HepG2 (cell line): ENCODE data around the gene KRTAP10-5. TPM values are rescaled to one million over a fixed set of nuclear protein-coding genes. Genes with fewer than 3 reads are reported as not detected.

Source experiments
- ATF4 ChIP-seq, 2 experiments: fragments of 450-650 bp in 1 of 2; sonication (generic) in 1 of 2; formaldehyde crosslinking; IDR thresholded peaks; 2 replicates each; pipeline versions ENCODE4 v1.5.0 to v1.8.0; 2020 to 2022; ENCODE audit warnings: mild to moderate bottlenecking in 1 of 2, missing genetic modification reagents in 1 of 2
- GTF3A ChIP-seq: sonication (generic); formaldehyde crosslinking; conservative IDR thresholded peaks from 2 replicates; pipeline ENCODE4 v1.4.0; 2020; ENCODE audit warnings: mild to moderate bottlenecking, missing genetic modification reagents
- HMG20A ChIP-seq: IDR thresholded peaks from 2 replicates; pipeline ENCODE4 v1.6.1; 2016; ENCODE audit warnings: borderline replicate concordance
- HNRNPH1 ChIP-seq: fragments of 200-400 bp; formaldehyde crosslinking; optimal IDR thresholded peaks from 2 replicates; pipeline ENCODE3; 2017; ENCODE audit warnings: mild to moderate bottlenecking, low read depth, low read length
- HOXA5 ChIP-seq: sonication (generic); formaldehyde crosslinking; IDR thresholded peaks from 2 replicates; pipeline ENCODE4 v1.4.0; 2020; ENCODE audit warnings: missing genetic modification reagents
- KLF15 ChIP-seq: sonication (generic); formaldehyde crosslinking; IDR thresholded peaks from 2 replicates; pipeline ENCODE4 v1.8.1; 2023; ENCODE audit warnings: borderline replicate concordance, mild to moderate bottlenecking, inconsistent platforms, missing genetic modification reagents, mixed read lengths
- MATR3 ChIP-seq: sonication (generic); formaldehyde crosslinking; IDR thresholded peaks from 2 replicates; pipeline ENCODE4 v1.4.0; 2020; ENCODE audit warnings: missing genetic modification reagents
- NFYC ChIP-seq: IDR thresholded peaks from 2 replicates; pipeline ENCODE4 v1.6.1; 2016; ENCODE audit warnings: missing genetic modification reagents, missing compliant biosample characterization
- RORA ChIP-seq: sonication (generic); formaldehyde crosslinking; IDR thresholded peaks from 2 replicates; pipeline ENCODE4 v1.5.0; 2020; ENCODE audit warnings: mild to moderate bottlenecking, missing genetic modification reagents, moderate library complexity
- SMARCC2 ChIP-seq: fragments of 450-650 bp; IDR thresholded peaks from 2 replicates; pipeline ENCODE4 v1.6.1; 2017; ENCODE audit warnings: antibody characterized with exemption, mild to moderate bottlenecking
- USF2 ChIP-seq, 2 experiments: sonication (generic) in 1 of 2; formaldehyde crosslinking in 1 of 2; IDR thresholded peaks; 2 replicates each; pipeline versions ENCODE4 v1.5.1 to v1.6.1; 2011 to 2020; ENCODE audit warnings: borderline replicate concordance in 1 of 2, low read depth in 1 of 2, low read length in 1 of 2, mild to moderate bottlenecking in 1 of 2, missing genetic modification reagents in 1 of 2, moderate library complexity in 1 of 2
- ZBTB2 ChIP-seq: sonication (generic); formaldehyde crosslinking; IDR thresholded peaks from 2 replicates; pipeline ENCODE4 v1.8.0; 2022; ENCODE audit warnings: low read depth, missing genetic modification reagents
- ZNF251 ChIP-seq: sonication (generic); formaldehyde crosslinking; IDR thresholded peaks from 2 replicates; pipeline ENCODE4 v1.9.0; 2021; ENCODE audit warnings: mild to moderate bottlenecking, missing genetic modification reagents
- ZNF451 ChIP-seq: sonication (generic); formaldehyde crosslinking; IDR thresholded peaks from 2 replicates; pipeline ENCODE4 v1.5.0; 2020; ENCODE audit warnings: mild to moderate bottlenecking, missing genetic modification reagents
- ZNF572 ChIP-seq: sonication (generic); formaldehyde crosslinking; IDR thresholded peaks from 2 replicates; pipeline ENCODE4 v1.5.1; 2020; ENCODE audit warnings: mild to moderate bottlenecking, missing genetic modification reagents
- ZNF589 ChIP-seq: sonication (generic); formaldehyde crosslinking; conservative IDR thresholded peaks from 2 replicates; pipeline ENCODE4 v1.8.0; 2022; ENCODE audit warnings: mild to moderate bottlenecking, moderate library complexity, missing genetic modification reagents
- ZNF704 ChIP-seq: sonication (generic); formaldehyde crosslinking; IDR thresholded peaks from 2 replicates; pipeline ENCODE4 v1.8.1; 2023; ENCODE audit warnings: mild to moderate bottlenecking, inconsistent platforms, moderate library complexity, missing genetic modification reagents, borderline replicate concordance
- ZNF740 ChIP-seq: sonication (generic); formaldehyde crosslinking; IDR thresholded peaks from 2 replicates; pipeline ENCODE4 v1.4.0; 2020; ENCODE audit warnings: missing genetic modification reagents
- ZNF761 ChIP-seq: sonication (generic); formaldehyde crosslinking; conservative IDR thresholded peaks from 2 replicates; pipeline ENCODE4 v1.4.0; 2020; ENCODE audit warnings: mild to moderate bottlenecking, missing genetic modification reagents
- ZNF781 ChIP-seq: sonication (generic); formaldehyde crosslinking; IDR thresholded peaks from 2 replicates; pipeline ENCODE4 v1.5.1; 2020; ENCODE audit warnings: borderline replicate concordance, mild to moderate bottlenecking, missing genetic modification reagents; ENCODE audit errors: not compliant biosample characterization
- polyA plus RNA-seq, 8 experiments: library from polyadenylated mRNA; depleted of rRNA in 3 of 8; stranded (reverse) in 7 of 8; unstranded in 1 of 8; fragments of >200 nt; fragmentation: Illumina TruSeq in 4 of 8; extraction: Trizol in 4 of 8; gene quantifications; 2 replicates each; pipeline versions ENCODE4 v1.2.1 to v1.2.3, GENCODE V29; 2011 to 2016; ENCODE audit warnings: low read depth in 4 of 8, missing spikeins in 1 of 8, mixed read lengths in 1 of 8; ENCODE audit not compliant: insufficient read depth in 1 of 8
- total RNA-seq, 5 experiments: library from RNA; depleted of rRNA; stranded (reverse); fragments of >200 nt; fragmentation: Illumina TruSeq; extraction: Trizol; gene quantifications; 2 replicates each; pipeline ENCODE4 v1.2.3, GENCODE V29; 2016; ENCODE audit warnings: low read depth in 1 of 5

Gene KRTAP10-5
- total and polyA plus RNA-seq, 2 of the 13 experiments (the other 11 are each of a cell fraction or from before 2014, with no cell fraction given) = not detected

- TF ChIP-seq ZBTB2 (no peak), ZNF589 (CRISPR knock-in tag) (no peak), RORA (CRISPR knock-in tag) (no peak), KLF15 (CRISPR knock-in tag) (no peak), NFYC (no peak), ZNF572 (CRISPR knock-in tag) (no peak), ZNF704 (CRISPR knock-in tag) (no peak), ZNF761 (peak; percentile 74; the same call in 1 of the 2 replicates), HNRNPH1 (no peak), HMG20A (CRISPR knock-in tag) (no peak), ZNF740 (CRISPR knock-in tag) (0 out of 2 replicates have a peak, but pooled peaks have one; percentile 21), MATR3 (CRISPR knock-in tag) (no peak), ZNF251 (0 out of 2 replicates have a peak, but pooled peaks have one; percentile 5), GTF3A (no peak), SMARCC2 (no peak), USF2 (IDR thresholded peaks at IDR 0.05; ENCODE audit: low read depth, low read length) (no peak), USF2 (CRISPR knock-in tag; IDR thresholded peaks at IDR 0.05; ENCODE audit: borderline replicate concordance) (no peak), ZNF781 (CRISPR knock-in tag) (no peak), ATF4 (CRISPR knock-in tag; IDR thresholded peaks at IDR 0.05) (no peak), HOXA5 (CRISPR knock-in tag) (0 out of 2 replicates have a peak, but pooled peaks have one; percentile 36), ZNF451 (peak; percentile 54; the same call in 1 of the 2 replicates)
These were observed 5.7 kb downstream of the KRTAP10-5 start (continued) for GRCh38 chr21:44574457-44575306.
